CD1c-positive myeloid dendritic cell (primary cell): Measurements from ENCODE around the gene MYO7B.

Experiments used
- DNase-seq: peaks from one replicate; pipeline ENCODE4 v3.0.0-alpha.2; 2016; ENCODE audit errors: extremely low spot score

Gene MYO7B

DNA sequence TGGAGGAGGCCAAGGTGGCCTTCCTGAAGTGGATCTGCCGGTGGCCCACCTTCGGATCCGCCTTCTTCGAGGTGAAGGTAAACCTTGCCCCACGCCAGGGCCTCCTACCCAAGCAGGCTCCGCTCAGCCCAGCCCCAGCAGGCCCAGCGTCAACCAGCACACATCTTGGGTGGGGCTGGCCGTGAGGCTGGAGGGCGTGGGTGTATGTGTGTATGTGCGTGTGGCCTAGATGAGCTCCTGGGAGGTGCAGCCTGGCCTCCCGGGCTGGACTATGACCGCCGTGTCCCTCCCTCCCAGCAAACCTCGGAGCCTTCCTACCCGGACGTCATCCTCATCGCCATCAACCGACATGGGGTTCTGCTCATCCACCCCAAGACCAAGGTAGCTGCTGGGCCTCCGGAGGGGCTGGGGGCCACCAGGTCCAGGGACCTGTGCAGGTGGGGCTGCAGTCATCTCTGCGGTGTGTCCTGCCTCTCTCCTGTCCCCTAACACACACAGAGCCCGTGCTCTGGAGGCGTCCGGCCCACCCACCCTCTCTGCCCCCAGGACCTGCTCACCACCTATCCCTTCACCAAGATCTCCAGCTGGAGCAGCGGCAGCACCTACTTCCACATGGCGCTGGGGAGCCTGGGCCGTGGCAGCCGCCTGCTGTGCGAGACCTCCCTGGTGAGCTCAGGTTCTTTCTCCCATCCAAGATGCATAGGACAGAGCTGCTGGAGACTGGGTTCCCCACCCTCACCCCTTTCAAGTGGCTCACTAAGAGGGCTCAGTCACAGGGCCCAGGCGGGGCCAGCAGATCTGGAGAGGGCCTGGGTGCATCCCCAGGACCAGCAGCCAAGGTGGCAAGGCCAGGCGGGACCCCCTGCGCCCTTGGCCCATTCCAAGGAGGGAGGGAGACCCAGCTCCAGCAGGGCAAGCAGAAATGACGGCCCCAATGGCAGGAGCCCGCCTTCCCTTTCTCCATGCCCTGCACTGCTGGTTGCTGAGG lies 101.1 kb downstream of the MYO7B start:
- no peak for DNase-seq

DNA sequence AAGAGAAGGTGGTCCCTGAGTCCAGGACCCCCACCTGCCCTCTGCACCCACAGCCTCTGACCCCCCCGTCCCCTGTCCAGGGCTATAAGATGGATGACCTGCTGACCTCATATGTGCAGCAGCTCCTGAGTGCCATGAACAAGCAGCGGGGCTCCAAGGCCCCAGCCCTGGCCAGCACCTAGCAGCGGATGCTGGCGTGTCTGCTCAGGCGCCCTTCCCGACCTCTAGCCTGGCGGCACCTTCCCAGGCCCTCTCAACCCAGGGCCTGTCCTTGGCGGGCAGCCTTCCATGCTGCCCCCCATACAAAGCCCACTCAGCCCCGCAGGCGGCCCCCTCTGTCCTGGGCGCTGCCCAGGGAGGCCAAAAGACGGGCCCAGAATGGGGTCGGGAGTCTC lies 101.8 kb downstream of the MYO7B start:
- no peak for DNase-seq

DNA sequence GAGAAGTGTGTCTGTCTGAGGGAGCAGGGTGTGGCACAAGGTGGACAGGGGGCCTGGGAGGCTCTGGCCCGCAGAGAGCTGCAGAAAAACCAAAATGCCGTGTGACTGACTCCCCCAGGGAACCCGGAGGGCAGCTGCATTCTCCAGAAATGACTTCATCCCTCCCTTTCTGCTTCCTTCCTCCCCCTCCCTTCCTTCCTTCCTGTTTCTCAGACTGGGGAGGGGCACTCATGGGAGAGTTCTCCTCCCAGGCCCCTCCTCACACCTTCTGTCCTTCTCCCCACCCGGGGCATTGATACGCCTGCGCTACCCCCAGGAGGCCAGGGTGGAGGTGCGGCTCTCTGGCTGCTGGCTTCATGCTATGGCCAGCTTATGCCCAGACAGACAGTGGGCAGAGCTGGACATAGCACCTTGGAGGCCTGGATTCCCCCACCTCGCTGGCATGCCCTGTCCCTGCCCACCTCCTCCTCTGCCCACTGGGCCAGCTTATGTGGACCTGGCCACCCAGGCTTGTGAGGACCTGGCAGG lies 102.3 kb downstream of the MYO7B start:
- DNase-seq, result peak; percentile 57

DNA sequence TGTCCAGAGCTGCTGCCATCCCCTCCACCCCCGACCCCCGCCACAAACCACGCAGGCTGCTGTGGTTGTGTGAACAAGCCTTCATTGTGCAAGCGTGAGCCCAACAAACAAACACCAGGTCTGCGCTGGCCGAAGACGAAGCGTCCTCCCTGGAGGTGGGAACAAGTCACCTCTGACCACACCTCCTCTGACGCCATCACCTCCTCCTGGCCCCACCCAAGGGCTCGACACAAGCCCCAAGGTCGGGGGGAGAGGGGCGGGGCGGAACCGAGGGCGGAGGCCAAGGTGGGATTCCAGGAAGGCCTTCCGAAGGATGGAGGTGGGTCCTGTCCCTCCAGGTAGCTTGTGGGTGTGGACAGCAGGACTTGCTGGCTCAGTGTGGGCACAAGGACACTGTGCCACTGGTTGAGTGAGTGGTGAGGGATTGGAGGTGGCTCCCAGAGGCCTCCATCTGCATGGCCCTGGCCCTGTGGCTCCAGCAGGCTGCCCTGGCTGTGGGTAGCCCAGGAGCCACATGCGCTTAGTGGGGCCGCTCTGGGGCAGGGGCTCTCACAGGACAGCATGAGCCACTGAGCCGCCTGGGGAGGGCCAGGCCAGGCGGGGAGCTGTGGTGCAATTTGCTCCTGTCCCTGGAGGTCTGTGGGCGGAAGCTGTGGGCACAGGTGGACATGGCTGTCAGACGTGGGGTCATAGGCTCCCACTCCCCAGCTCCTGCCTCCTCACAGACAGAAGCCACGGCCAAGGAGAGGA lies 103.1 kb downstream of the MYO7B start:
- peak; percentile 16 for DNase-seq

DNA sequence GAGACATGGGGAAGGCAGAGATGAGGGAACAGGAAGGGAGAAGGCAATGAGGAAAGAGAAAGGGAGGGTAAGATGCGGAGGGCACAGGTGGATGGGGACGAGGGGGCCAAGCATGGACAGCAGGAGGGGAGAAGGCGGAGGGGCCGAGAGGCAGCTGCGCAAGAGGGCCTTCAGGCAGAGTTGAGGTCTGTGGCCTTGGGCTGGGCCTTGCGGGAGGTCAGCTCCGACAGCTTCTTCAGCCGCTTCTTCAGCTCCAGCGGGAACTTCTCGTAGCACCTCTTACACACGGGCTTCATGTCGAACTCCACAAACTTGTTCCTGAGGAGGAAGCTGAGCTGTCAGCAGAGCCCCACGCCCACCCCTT lies 103.6 kb downstream of the MYO7B start:
- no peak for DNase-seq

DNA sequence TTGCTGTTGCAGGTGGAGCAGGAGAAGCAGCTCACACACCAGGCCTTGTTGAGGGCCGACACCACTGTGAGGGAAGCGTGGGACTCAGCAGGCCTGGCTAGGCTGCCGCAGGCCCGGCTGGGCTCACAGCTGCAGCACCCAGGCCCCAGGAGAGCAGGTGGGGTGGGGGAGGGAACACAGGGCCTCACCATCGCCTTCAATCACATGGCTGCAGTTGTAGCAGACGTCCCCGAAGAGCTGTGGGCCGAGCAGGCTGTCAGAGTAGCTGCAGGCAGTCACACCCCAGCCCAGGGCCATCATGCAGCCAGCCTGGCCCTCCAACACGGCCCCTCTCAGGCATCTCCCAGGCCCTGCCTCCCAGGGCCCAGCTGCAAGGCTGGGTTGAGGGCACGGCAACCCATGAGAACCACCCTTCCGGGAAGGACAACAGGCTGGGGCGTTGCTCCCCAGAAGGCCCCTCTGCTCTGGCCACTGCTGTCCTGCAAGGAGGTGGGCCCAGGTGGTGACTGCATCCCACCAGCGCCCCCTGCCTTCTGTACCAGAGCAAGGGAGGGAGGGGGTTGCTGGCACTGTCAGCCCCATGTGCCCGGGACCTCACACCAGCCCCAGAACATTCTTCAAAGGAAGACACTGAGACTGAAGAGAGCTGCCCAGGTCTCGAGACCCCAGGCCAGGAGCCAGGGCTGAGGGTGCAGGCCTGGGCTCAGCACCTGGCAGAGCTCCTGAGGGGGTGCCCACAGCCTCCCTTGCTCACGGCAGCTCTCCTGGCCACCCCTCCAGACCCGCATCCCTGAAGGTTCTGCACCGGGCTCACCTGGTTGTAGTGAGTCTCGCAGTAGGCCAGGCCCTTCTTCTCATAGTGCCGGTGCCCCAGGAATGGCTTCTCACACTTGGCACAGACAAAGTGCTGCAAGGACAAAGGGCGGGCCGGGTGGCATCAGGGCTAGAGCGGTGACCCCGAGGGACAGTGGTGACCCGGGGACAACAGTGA lies 104.9 kb downstream of the MYO7B start:
- DNase-seq, result no peak

DNA sequence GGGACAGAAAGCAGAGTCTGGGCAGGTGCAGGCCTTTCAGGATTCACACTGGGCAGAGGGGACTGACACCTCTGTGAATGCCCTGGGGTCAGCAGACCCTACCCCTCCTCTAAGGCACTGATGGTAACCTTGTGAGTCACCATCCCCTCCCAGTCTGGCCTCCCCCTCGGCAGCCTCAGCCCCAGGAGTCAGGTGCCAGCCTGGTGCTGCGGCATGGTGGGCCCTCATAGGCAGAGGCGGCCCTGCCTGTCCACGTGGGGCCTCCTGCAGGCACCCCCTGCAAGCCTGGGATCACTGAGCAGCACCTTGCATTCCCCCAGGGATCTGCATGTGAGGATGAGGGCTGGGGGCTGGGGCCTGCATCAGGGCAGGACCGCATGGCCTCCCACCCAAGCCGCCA lies 105.7 kb downstream of the MYO7B start:
- DNase-seq, result no peak

DNA sequence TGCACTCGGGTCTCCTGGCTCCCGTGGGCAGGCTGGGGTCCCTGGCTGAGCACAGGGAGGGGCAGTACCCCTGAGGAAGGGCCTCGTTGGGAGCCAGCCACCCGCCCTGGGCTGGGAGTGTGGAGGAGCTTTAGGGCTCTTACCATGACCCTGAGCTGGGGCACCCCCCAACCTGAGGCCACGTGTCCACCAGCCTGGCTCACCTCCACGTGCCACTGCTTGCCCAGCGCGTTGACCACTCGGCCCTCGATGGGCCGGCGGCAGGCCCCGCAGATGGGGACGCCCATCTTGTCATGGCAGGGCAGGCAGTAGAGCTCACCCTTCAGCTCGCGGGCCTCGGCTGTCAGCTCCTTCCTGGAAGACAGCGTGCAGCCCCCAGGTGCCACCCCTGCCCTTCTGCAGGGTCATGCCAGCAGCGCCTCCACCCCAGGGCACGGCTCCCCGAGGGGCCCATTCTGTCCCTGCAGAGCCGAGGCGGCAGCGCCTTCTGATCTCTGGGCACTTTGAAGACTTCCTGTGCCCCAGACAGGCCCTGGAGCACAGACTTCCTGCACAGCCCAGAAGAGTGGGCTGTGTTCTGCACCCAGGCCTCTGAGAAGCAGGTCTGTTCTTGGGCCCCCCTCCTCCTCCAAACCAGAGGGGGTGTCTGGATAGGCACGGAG lies 106.5 kb downstream of the MYO7B start:
- no peak for DNase-seq

DNA sequence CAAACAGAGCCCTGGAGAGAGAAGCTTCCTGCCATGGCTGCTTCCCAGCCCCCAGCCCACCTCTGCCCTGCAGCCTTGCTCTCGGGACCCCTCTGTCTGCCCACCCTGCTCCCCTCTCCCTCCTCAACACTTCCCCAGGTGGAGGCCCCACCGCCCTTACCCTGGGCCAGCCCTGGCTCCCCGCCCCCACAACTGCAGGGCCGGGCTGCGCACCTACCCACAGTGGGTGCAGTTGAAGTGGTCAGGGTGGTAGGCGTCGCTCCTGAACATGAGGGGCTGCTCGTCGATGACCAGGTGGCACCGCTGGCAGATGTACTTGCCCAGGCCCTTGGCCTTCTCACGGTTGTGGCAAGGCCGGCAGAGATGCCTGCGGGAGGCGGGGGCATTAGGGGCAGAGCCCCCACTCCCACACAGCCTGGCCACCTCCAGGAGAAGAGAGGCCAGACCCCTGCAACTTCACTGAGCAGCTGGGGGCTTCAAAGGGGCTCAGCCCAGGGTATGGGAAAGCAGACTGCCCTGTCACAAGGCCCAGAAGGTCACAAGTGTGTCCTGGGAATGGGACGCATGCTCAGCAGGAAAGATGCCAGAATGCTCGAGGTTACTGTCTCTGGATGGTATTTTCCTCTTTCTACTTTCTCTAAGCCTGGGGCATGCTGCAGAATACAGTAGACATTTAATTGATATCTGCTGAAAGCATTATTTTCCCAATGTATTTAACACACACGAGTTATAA lies 107.4 kb downstream of the MYO7B start:
- DNase-seq, result no peak

DNA sequence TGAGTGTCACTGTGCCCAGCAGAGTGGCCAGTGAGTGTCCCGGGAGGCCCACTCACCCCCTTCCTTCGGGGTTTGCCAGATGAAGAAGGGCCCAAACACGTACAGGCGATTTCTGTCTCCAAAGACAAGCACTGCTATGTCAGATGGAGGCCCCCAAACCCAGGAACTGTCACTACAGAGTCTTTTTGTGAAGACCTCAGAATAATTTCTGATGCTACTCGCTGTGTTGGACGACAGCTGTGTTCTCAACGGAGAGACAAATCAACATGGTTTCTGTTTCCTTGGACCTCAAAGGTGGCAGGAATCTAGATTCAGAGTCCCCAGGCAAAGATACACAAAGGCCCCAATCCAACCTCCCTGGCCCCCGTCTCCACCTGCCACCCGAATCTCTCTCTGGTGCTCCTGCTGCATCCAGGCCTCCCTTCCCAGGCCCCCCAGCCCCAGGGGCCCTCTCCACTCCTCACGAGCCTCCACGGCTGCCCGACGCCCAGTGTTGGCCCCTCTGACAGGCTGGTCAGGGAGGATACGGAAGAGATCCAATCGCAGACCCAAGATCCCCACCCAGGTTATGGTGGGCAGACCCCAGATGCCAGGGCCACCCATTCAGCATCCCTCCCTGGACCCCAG lies 108.1 kb downstream of the MYO7B start:
- no peak for DNase-seq

DNA sequence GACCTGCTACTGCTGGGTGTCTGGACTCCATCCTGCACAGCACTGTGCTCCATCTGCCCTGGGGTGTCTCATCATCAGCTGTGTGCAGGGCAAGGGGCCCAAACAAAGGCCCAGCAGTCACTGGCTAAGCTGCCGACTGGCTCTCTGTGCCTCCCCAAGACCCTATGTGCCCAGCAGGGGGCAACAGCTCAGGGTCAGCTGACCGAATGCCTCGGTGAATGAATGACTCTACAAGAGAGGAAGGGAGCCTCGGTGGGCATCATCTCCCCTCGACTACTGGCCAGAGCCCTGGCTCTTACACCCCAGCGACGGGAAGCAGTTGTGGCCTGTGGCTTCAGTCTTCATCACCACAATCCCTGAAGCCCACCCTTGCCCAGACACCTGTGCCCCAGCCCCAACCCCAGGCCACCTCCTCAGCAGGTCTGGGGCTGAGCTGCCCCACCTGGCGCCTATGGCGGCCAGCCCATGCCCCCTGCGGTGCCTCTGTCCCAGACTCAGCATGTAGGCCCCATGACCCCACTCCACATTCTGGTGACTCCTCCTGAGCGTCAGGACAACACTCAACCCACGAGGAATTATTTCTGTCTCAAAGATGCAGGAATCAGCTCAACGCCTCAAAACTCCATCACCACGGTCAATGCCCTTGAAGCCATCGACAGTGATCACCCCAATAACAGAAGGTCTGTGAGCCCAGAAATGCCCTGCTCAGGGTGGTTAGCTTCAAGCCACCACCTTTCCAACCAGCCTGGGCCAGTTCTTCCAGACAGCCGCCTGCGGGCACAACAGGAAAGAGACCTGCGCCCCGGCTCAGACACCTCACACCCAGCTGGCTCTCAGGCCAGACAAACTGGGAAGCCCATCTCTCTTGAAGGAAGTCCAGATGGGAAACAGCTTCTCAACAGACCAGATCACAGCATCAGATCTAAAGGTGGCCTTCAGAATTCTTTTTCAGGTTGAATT lies 108.9 kb downstream of the MYO7B start:
- DNase-seq, result no peak

DNA sequence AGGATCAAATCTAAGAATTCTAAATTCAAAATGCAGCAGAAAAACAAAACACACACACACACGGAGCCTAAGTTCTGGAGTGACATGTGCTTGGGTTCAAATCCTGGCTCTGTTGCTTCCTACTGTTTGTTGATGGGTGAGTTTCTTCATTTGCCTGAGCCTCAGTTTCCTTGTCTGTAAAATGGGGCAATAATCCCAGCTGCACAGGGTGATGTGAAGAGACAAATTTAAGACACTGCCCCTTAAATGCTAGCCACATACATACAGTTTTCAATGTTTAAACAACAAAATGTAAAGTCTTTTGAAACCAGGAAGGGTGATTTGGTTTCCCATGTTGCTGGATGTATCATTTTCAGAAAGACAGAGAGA lies 109.5 kb downstream of the MYO7B start:
- DNase-seq, result no peak

DNA sequence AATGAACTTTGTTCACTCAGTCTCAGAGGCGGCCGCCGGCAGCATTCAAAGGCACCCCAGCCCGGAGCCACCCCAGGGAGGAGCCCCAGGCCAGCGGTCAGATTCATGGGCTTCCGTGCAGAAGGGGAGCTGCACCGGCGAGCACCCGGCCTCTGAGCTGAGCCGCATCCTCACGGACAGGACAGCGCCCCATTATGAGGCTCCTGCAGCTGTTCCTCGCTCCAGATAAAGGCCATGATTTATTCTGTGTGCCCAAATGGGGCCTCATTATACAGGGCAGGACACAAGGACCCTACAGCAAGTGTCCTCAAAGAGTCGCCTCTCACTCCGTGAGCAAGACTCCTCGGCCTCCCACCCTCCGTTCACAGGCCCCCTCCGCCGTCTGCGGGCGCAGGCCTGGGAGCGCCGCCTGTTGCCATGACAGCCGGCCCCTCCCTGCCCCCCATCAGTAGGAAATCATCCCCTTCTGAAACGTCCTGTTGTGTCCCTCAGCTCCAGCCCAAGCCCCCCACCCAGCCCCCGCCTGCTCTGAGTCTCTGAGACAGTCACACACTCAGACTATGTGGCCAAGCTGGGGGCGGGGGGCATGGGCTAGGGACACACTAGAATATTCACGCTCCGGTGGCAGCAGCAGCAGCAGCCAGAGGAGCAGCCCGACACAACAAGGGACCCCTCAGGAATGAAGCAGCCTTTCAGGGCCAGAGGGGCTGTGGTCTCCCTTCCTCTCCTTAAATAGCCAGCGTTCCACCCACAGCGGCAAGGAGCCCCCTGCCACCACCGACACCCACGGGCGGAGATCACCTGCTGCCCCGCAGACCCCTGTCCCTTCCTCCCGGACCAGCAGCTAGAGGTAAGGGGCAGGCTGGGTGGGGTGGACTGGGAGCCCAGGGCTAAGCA lies 110.2 kb downstream of the MYO7B start, which contains the start of gene GPR17:
Gene GPR17, plus strand, starts transcription at position 759 of the 897 bp plus-strand sequence. CDS start 4,583 bp downstream, outside the sequence.
- DNase-seq, result no peak

DNA sequence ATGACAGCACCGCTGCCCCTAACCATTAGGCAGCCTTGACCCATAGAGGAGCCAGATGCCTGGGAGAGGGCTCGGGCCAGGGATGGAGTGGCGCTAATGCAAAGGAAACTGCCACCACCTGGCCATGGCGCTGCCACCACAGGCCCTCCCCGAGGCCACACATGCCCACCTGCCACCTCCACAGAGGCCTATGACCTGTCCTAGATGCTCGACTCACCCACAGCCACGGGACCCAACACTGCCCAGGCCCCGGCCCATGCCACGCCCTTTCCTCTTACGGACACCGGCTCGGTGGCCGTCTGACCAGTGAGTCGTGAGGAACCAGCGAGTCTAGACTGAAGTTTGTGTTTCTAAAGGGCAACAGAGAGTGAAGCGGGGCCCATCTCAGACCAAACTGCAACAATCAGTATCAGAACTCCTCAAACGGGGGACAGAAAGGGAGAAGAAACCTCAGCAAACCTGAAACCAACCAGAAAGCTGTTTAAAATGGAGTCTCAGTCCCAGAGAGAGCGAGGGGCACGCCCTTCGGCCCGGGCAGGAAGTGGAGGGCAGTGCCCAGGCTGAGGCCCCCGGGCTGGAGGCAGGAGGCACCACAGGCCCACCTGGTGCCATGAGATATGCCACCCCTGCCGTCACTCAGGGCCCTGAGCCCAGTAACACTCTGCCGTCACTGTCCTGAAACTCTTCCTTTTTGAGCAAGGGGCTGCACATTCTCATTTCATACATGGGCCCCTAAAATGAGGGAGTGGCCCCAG lies 111.2 kb downstream of the MYO7B start:
- DNase-seq, result no peak

DNA sequence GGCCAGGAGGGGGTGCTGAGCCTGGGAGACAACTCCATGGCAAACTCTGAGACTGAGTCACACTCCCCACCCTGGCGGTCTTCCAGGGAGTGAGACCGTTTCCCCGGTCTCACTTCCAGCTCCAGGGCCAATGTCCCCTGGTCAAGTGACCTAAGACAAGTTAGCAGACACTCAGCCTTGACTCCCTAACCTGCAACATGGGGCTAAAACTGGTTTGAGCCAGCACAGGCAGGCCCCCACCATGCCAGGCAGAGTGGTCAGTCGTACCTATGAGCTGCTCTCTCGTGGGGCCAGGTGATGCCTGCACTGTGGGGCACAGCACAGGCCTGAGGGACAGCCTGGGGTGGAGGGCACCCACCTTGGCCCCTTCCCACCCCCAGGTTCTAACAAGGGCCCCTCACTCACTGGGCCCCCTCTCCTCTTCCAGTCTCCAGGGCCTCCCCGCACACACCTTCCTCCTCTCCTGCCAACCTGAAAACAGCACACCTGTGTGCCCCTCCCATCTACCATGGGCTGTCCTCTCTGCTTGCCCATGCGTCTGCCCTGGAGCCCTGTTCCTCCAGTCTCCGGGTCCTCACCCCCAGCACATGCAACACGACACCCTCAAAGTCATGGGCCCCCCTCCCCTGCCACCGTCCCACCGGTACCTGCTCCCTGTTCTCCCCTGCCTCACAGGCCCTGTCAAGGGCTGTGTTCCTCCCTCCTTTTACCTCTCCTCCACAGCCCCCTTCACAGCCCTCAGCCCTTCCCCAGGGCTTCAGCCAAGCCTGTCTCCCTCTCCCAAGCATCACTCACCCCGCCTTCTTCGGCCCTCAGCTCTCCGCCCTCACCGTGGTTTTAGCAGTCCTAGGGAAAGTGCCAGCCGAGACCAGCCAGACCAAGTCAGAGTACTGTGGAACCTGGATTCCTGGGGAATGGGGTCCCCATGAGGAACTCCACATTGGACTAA lies 112.0 kb downstream of the MYO7B start:
- DNase-seq, result no peak

DNA sequence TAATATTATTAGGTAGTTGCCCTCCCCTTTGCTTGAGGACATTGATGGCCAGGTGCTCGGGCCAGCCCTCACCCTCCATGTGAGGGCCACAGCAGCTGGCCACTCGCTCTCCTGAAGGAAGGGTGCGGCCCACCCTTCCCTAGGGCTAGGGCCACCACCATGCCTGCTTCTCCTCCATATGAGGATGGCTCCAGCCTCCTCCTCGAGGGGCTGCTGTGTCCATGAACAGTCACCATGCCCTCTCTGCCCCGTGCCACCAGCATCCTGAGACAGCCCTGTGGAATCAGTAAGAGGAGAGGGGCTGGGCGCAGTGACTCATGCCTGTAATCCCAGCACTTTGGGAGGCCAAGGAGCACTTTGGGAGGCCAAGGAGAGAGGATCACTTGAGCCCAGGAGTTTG lies 112.8 kb downstream of the MYO7B start:
- DNase-seq, result no peak
